HG03097 (cell line): ENCODE results near the gene CSTPP1.
"Not testable (repeated sequence)": the region's sequence is repeated elsewhere in the genome, so short reads cannot be mapped to it uniquely, and the experiment has no call there.

Experiments used
- ATAC-seq: cut with Tn5 transposase; IDR thresholded peaks from one replicate; pipeline ENCODE4 v1.9.1; 2021; ENCODE audit not compliant: unreplicated experiment, low FRiP score

The CSTPP1 gene

GRCh38 chr11:46907606-46908005 is 29.0 kb upstream of the CSTPP1 start:
- ATAC-seq, result no peak

- no peak for ATAC-seq
These were observed 23.9 kb upstream of the CSTPP1 start for GRCh38 chr11:46912526-46913150.

GRCh38 chr11:46913484-46913883 is 23.1 kb upstream of the CSTPP1 start:
- ATAC-seq, result no peak

DNA sequence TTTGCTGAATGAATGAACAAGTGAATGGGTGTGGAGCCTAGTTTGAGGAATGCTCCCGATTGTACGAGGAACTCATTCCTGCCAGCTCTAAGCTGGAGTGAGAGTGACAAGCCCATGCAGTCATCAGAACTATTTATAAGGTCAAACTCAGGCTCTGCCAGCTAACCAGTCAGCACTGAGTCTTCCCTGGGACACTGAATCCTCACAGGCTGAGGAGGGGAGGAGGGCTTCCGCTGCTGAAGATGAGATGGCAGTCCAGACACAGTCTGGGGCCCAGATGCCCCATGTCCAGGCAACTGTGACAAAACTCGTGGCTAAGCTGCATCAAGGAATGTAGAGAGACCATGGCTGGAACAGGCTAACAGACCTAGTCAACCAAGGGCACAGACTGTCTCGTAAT is 22.2 kb upstream of the CSTPP1 start:
- ATAC-seq, result no peak

DNA sequence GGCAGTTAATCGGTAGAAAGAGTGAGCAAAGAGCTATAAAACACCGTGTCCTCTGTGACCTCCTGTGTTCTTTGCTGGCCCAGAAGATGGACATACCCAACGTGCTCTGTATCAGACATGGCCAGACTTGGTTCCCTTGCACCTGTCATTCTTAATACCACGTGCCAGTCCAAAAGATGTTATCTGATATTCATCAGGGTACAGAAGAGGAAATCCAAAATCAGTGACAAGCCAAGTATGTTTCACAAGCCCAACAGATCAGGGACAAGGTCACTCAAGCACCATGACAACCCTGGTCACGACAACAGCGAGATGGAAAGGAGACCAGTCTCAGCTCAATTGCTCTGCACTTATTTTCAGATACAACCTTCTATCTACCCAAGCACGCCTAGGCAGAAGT is 21.7 kb upstream of the CSTPP1 start:
- ATAC-seq, result no peak

- no peak for ATAC-seq
These were observed 20.1 kb upstream of the CSTPP1 start for GRCh38 chr11:46916286-46917108.

GRCh38 chr11:46917109-46917761 is 19.3 kb upstream of the CSTPP1 start:
- ATAC-seq, result no peak

DNA sequence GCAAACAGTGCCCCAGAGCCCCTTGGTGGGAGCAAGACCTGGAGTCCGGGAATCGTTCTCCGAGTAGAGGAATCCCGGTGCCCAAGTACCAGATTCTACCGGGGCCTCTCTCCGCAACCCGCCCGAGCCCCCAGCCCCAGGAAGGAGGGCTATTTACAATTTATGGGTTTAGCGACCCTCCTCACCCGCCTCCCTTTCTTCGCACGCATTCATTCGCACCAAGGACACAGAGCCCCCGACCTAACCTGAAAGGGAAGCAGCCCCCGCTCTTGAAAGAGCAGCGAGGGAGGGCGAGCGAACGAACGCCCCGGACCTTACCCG is 18.8 kb upstream of the CSTPP1 start:
- ATAC-seq, result no peak

DNA sequence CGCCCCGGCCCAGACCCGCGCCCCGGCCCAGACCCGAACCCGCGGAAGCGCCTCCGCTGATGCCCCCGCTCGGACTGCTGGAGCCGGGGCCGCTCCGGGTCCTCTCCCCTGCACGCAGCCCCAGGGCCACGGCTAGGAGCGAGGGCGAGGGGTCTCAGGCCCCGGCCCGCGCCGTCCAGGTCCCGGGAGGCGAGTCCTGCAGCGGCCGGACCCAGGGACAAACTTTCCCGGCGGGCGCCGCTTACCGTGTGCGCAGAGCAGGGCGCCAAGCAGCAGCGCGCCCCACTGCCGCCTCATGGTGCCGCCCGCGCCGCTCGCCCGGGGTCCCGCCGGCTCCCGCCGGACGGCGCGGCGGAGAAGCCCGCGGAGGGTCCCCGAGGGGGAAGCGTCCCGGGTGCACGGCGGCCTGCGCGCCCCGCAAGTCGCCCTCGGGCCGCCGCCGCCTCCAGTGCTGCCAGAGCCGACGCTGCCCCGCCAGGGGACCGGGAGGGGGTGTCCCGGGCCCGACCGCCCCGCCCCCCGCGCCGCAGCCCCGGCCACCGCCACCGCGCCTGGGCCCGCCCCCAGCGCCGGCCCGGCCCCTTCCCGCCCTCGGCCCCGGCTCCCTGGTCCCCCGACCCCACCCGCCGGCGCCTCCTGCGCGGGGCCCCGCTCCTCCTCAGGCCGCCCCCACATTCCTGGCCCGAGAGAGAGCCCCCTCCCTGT is 18.3 kb upstream of the CSTPP1 start, which contains the start of gene LRP4:
LRP4 (minus strand) TSS at position 468 of the 705 bp plus-strand sequence; CDS start at position 297, 171 bp downstream.
- ATAC-seq, result no peak

- ATAC-seq, result no peak
These were observed 17.6 kb upstream of the CSTPP1 start for GRCh38 chr11:46918788-46919513.

- no peak for ATAC-seq
These were observed 15.8 kb upstream of the CSTPP1 start for GRCh38 chr11:46920755-46921154.

- not testable (repeated sequence) for ATAC-seq
These were observed 8.6 kb upstream of the CSTPP1 start for GRCh38 chr11:46927928-46928327.

- ATAC-seq, result not testable (repeated sequence)
These were observed 7.9 kb upstream of the CSTPP1 start for GRCh38 chr11:46928701-46929100.

- no peak for ATAC-seq
These were observed 6.5 kb upstream of the CSTPP1 start for GRCh38 chr11:46930089-46930488.

DNA sequence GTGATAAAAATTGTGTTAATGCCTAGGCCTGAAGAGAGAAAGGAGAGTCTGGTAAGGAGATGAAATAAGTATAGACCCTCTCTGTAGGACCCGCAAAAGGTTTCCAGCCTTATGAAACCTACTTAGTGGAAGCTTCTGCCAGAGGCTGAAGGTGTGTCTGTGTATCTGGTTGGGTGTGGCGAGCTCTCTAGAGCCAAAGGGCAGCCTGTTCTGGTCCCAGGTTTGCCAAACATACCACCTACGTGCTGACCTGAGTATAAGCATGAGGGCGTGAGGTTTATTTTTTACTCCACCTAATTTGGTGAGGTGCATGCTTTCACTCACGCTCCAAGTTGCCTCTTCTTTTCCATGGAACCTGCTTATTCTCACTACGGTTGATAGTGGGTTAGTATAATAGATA is 5.6 kb downstream of the CSTPP1 start:
- ATAC-seq, result no peak

DNA sequence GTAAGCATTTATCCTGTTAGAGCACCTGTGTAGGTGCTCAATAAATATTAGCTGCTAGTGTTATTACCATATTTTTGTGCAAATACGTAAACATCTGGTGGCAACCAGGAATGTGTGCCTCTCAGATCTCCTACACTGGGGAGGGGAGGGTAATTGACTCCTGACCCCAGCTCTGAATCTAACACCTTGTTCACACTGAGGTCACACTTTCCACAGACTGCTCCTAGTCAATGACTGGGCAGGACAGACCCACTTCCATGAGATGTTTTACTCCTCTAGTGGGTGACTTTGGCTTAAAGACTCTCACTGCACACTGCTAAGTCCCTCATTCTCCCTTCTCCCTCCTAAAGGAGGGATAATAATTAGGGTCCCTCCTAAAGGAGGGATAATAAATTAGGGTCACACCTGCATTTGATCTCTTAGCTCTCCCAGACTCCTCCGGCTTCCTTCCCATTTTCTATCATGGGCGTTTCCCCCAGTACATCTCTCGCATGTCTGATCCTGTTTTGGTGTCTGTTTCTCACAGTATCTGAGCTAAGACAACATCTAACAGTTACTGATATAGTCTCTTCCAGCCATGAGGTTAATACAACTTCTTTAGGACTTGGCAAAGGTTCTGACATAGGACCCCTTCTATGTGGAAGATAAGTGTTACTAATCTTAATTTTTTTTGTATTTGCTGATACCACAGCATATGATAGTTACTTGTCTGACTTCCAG is 8.0 kb downstream of the CSTPP1 start:
- no peak for ATAC-seq

- ATAC-seq, result no peak
These were observed 11.0 kb downstream of the CSTPP1 start for GRCh38 chr11:46947399-46948077.

GRCh38 chr11:46948378-46949131 is 12.0 kb downstream of the CSTPP1 start:
- no peak for ATAC-seq

GRCh38 chr11:46949297-46949696 is 12.7 kb downstream of the CSTPP1 start:
- no peak for ATAC-seq
